ENCODE results near the gene PIGU.
A peak's percentile ranks its signal among the peaks of the same experiment; 100 is the strongest.
"Not testable (repeated sequence)": the region's sequence is repeated elsewhere in the genome, so short reads cannot be mapped to it uniquely, and the experiment has no call there.

Gene PIGU, protein sequence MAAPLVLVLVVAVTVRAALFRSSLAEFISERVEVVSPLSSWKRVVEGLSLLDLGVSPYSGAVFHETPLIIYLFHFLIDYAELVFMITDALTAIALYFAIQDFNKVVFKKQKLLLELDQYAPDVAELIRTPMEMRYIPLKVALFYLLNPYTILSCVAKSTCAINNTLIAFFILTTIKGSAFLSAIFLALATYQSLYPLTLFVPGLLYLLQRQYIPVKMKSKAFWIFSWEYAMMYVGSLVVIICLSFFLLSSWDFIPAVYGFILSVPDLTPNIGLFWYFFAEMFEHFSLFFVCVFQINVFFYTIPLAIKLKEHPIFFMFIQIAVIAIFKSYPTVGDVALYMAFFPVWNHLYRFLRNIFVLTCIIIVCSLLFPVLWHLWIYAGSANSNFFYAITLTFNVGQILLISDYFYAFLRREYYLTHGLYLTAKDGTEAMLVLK

GRCh38 chr20:34676642-34677373 lies at the start of gene PIGU:
PIGU (minus strand) TSS chr20:34677092; CDS start chr20:34677085, 7 bp downstream.
- DNase-seq, result peak; percentile 98

GRCh38 chr20:34724172-34724571 lies 47.3 kb upstream of the PIGU start:
- DNase-seq, result no peak

- DNase-seq, result not testable (repeated sequence)
Measured at GRCh38 chr20:34722560-34722959, 45.7 kb upstream of the PIGU start.

DNA sequence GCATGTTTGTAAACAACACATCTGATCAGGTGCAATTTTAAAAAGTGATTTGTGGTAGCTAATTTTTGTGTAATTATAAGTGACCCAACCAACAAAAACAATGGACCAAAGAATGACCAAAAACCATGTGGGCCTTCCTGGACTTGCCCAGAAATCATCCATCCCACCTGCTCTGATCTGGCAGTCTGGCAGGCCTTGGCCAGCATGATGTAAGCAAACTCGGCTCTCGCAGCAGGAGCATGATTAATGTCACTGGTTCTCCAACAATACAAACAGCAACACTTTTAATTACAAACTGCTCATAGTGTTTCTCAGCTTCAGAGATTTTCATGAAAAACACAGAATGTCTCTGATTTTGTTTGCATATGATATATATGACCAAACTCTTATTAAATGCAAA lies 43.4 kb upstream of the PIGU start:
- DNase-seq, result no peak

DNA sequence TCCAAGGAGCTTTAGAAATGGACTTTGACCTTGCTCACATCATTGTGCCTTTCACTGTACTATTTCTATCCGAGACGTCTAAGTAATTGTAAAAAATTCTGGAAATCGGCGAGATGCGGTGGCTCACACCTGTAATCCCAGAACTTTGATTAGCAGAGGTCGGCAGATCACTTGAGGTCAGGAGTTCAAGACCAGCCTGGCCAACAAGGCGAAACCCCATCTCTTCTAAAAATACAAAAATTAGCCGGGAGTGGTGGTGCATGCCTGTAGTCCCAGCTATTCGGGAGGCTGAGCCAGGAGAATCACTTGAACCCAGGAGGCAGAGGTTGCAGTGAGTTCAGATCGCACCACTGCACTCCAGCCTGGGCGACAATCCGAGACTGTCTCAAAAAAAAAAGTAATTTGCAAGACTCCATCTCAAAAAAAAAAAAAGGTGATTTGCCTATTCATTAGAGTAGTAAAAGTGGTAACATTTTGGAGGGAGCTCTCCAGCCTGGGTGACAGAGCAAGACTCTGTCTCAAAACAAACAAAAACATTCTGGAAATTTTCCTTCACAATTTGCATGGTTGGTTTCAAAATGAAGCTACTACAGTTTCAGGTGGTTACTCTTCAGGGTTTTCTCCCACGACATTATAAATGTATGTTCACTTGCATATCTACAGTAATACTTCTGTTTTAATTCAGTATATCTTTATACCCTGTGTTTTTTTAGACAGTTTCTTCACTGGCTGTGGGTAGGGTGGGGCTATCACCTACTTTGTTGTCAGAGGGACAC lies 42.5 kb upstream of the PIGU start:
- DNase-seq, result peak; percentile 76

DNA sequence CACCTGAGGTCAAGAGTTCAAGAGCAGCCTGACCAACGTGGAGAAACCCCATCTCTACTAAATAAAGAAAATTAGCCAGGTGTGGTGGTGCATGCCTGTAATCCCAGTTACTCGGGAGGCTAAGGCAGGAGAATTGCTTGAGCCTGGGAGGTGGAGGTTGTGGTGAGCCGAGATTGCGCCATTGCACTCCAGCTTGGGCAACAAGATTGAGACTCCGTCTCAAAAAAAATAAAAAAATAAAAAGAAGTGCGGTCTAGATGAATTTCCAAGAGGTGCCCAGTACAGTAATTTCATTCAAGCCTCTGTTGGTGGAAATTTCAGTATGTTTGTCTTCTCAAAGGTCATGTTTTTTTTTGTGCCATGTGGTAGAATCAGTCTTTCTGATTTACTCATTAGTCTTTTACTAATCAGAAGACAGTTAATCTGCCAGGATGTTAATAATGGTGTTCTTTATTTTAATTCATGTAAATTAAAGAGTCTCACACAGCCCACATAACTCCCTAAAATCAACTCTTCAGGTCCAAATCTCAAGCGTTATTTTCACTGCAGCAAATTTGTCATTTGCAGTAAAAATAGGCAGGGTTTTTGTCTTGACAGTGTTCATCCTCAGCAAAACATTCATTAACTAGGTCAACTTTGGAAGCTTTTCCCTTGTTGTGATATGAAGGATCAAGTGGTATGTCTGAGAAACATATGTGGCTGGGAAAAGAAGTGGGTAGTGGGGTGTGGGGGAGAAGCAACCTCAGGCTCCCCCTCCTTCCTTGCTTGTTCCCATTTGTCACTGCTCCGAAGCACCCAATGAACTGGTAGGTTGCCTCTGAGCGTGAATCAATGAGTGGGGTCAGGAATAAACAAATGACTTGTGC lies 40.6 kb upstream of the PIGU start:
- no peak for DNase-seq

DNA sequence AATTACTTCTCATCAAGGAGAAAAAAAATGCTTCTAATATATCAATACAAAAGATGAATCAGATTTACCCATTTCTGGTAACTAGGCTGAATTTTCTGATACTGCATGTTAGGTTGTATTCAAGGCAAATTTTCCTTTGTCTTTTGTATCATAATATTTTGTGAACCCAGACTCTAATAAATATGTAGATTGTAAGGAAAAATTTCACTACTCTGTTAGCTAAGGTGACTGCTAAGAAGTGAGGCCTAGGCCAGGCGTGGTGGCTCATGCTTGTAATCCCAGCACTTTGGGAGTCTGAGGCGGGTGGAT lies 40.0 kb upstream of the PIGU start:
- no peak for DNase-seq

DNA sequence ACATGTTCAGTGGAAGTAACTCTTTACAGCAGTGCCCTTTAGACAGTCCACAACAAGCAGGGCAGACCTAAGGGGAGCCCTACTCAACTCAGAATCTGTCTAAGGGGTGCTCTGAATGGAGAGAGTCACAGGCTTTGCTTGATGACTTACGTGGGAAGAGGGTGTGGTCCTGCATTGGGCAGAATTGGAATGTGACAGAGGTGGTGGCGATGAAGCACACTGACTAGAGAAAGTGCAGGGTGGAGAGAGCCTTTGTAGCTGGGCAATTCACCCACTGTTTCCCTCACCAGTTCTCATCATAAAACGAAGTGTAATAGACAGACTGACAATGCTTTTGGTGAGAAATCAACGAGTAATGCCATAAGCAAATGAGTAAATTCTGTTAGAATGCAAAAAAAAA lies 38.5 kb upstream of the PIGU start:
- no peak for DNase-seq

DNA sequence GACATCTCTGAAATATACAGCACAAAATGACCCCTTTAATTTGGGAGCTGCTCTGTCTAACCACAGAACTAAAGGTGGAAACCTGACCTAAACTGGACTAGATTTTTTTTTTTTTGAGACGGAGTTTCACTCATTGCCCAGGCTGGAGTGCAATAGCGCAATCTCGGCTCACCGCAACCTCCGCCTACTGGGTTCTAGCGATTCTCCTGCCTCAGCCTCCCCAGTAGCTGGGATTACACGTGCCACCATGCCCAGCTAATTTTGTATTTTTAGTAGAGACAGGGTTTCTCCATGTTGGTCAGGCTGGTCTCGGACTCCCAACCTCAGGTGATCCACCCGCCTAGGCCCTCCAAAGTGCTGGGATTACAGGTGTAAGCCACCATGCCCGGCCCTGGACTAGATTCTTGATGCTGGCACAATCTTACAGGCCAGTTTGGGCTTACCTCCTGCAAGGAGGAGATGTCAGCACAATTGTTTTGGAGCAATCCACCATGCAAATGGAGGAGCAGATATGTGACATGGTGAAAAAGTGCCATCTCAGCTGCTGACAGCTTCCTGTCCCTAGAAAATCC lies 37.1 kb upstream of the PIGU start:
- DNase-seq, result not testable (repeated sequence)

GRCh38 chr20:34713194-34713943 lies 36.5 kb upstream of the PIGU start:
- DNase-seq, result peak; percentile 41

- no peak for DNase-seq
Measured at GRCh38 chr20:34712525-34713192, 35.8 kb upstream of the PIGU start.

DNA sequence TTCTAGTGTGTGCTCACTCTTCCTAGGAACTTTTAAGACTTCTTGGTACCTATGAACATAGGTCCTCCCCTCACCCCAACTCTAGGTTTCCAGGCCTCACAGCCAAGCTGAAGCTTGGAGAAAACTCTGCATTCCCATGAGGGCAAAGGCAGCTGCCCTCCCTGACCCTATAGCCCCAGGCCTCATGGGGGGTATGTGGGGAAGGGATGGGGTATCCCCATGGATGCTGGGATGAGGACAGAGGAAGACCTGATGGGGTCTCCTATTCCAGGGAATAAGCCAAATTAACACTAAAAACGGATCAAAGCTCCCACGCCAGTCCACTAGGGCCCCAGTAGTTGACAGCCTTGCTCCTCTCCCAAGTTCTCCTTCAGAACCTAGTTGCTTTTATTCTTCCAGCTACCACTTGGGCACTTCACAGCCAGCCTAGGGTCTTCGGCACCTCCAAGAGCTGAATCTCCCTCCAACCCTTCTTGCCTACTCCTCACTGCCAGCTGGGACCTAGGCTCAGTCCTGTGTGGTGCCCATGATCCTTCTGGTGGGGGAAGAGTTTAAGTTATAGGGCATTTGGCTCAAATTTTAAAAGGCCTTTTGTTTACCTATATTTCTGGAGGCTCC lies 35.0 kb upstream of the PIGU start:
- DNase-seq, result no peak

- DNase-seq, result no peak
Measured at GRCh38 chr20:34710861-34711574, 34.1 kb upstream of the PIGU start.

DNA sequence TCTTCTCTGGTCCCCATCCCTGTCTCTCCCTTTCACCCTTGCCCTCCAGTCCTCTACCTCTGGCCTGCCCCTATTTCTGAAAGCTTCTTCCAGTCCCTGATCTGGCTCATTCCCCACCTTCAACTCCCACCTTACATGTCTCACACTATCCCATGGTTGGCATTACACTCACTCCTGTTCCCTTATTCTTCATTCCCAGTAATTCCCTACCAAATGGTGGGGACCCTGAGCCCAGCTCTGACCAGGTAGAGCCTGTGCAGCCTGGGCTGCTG lies 33.6 kb upstream of the PIGU start:
- DNase-seq, result no peak

DNA sequence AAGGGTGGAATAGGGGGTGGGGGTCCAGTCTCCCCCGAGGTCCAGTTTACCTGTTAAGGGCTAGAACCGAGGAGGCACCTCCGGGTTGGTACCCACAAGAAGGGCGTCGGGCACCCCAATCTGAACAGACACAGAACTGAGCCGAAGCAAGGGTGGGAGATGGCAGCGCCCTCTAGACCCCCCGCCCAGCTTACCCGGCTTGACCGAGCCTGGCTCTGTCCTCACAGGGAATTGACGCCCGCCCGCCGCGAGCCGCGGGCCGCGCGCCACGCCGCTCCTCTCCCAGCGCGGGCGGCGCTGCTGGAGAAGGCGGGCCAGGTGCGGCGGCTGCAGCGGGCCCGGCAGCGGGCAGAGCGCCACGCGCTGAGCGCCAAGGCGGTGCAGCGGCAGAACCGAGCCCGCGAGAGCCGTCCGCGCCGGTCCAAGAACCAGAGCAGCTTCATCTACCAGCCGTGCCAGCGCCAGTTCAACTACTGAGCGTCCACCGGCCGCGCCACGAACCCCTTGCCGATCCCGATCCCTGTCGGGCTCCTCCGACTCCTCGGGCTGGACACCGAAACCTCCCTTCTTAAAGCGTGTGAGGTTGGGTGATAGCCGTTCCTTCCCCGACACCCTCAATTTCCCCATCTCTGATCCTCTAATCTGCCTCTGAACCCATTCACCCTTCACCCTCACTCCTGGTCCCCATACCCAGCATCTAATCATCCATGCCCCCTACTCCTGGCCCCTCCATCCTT lies 33.1 kb upstream of the PIGU start:
- DNase-seq, result no peak

DNA sequence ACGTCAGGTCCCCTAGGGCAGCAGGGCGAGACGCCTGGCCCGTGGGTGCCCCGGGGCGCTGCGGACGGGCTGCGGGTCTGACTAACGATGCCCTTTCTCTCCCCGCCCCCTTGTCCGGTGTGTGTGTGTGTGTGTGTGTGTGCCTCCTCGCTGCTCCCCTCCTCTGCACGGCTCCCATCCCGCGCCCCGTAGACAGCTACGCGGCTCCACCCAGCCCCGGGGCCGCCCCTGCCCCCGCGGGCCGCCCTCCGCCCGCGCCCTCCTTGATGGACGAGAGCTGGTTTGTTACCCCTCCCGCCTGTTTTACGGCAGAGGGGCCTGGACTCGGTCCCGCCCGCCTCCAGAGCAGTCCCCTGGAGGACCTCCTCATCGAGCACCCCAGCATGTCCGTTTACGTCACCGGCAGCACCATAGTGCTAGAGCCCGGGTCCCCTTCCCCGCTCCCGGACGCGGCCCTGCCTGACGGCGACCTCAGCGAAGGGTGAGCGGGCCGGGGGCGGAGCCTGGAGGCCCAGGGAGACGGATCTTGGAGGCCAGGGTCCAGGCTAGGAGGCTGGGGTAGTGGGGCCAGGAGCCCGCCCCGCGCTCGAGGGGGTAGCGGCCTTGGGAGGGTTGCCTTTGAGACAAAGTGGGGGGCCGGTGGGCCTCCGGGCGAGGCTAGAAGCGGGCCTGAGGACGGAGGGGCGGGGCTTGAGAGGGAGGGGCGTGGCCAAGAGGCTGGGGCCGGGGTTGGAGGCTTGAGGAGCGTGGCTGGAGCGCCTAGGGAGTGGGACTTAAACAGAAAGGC lies 32.3 kb upstream of the PIGU start:
- peak; percentile 80 for DNase-seq

DNA sequence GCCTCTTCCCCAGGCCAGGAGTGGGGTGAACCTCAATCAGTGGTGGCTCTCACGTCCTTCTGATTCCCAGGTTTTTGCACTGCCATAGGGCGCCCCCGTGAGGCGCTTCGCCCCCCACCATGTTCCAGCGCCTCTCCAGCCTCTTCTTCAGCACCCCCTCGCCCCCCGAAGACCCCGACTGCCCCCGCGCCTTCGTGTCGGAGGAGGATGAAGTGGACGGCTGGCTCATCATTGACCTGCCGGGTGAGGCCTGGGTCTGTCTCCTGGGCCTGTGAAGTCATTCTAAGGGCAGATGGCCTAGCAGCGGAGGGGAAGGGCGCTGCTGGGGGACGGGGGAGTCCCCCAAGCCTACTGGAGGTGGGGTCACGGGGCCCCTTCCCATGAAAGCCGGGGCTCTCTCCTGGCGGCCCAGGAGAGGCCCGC lies 31.7 kb upstream of the PIGU start:
- peak; percentile 71 for DNase-seq
